IPS-20b (cell line): ENCODE results near the gene MTRF1L.

Experiments used
- H3K27ac ChIP-seq: one replicate; pipeline ENCODE4 v1.5.1; 2013; ENCODE audit warnings: low read length
- H3K27me3 ChIP-seq: 2 replicates; pipeline ENCODE4 v1.6.1; 2013; ENCODE audit warnings: mild to moderate bottlenecking, low read length, inconsistent platforms; ENCODE audit not compliant: insufficient read depth
- H3K36me3 ChIP-seq: 2 replicates; pipeline ENCODE4 v1.6.1; 2013; ENCODE audit warnings: low read depth, mild to moderate bottlenecking, inconsistent platforms, low read length, moderate library complexity; ENCODE audit not compliant: insufficient read depth
- H3K4me1 ChIP-seq: 2 replicates; pipeline ENCODE4 v1.6.1; 2013; ENCODE audit warnings: mild to moderate bottlenecking, control low read depth, inconsistent platforms, low read length, moderate library complexity; ENCODE audit not compliant: insufficient read depth
- H3K4me3 ChIP-seq: 2 replicates; pipeline ENCODE4 v1.5.1; 2013; ENCODE audit warnings: mild to moderate bottlenecking, low read length, inconsistent platforms
- H3K9ac ChIP-seq: 2 replicates; pipeline ENCODE4 v1.6.1; 2013; ENCODE audit warnings: low read depth, mild to moderate bottlenecking, inconsistent platforms, low read length, moderate library complexity
- H3K9me3 ChIP-seq: 2 replicates; pipeline ENCODE4 v1.6.1; 2013; ENCODE audit warnings: mild to moderate bottlenecking, low read depth, low read length, inconsistent platforms; ENCODE audit not compliant: insufficient read depth

MTRF1L gene

DNA sequence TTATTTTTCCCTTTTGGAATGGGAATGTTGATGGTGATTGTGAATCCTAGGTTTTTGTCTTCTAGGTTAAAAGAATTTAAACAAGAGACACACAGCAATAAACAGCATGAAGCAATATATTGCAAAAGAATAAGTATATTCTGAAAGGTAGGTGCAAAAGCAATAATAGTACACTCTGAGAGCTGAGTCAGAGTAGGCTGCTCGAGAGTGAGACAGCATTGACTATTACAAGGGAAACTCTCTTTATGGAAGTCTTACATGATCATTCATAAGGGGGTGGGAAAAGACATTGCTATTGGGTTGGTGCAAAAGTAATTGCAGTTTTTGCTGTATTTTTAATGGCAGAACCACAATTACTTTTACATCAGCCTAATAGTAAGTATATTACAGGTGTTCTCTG, 44.7 kb downstream of the MTRF1L start:
- Histone ChIP-seq H3K4me3 (no peak overlapping the region), H3K36me3 (no peaks in the 10 kb centered on the region), H3K9ac (no peak overlapping the region), H3K27ac (no peak overlapping the region), H3K9me3 (no peaks in the 10 kb centered on the region), H3K27me3 (no peaks in the 10 kb centered on the region), H3K4me1 (peaks cover 3% of the 10 kb centered on the region; the same call in 1 of the 2 replicates)

DNA sequence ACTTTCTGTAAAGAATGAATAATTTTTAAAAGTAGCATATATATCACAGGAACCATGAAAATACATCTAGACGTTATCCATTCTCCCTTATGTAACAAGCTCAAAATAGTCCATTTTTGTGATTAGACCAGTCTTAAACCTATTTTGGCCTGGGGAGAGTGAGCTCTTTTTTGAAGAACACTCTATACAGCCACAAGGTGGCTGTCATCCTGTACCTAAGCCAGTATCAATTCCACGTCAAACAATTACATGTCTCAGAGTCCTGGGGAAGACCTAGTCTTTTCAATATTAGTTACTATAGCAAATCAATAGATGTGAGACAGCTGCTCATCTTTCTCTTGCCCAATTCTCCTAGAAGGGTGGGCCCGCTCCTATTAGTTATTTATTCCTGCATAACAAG, 48.1 kb downstream of the MTRF1L start:
- Histone ChIP-seq H3K27ac (no peak overlapping the region), H3K36me3 (no peaks in the 10 kb centered on the region), H3K9ac (no peak overlapping the region), H3K4me1 (peaks cover 12% of the 10 kb centered on the region), H3K4me3 (no peak overlapping the region), H3K9me3 (no peaks in the 10 kb centered on the region), H3K27me3 (no peaks in the 10 kb centered on the region)

DNA sequence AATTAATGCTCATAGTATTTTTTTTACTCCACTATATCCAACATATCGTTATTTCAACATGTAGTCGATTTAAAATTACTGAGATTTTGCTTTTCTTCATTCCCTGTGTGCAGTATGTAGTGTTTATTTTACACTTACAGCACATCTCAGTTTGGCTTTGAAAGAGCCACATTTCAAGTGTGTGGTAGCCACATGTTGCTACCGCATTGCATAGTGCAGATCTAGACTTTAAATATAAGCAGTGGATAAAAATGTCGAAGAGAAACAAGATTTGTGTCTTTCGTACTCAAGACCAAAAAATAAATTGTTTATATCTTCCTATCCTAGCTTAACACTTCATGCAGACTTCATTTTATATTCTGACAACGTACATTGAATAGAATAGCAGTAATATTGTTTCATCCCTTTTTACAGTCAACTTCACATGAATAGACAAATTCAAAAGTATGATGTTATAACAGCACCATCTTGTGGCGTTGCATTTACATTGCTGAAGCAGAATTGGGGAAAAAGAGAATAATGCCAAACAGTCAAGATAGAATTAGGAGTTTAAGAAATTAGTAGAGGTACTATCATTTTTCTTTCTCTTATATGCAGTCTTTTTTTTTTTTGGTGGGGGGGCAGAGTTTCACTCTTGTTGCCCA, 49.5 kb downstream of the MTRF1L start:
- Histone ChIP-seq H3K4me1 (peaks cover 12% of the 10 kb centered on the region), H3K4me3 (no peak overlapping the region), H3K27me3 (no peaks in the 10 kb centered on the region), H3K9me3 (no peaks in the 10 kb centered on the region), H3K36me3 (no peaks in the 10 kb centered on the region), H3K27ac (no peak overlapping the region), H3K9ac (no peak overlapping the region)

- no peaks in the 10 kb centered on the region for H3K36me3 ChIP-seq
- H3K4me1 ChIP-seq = peaks cover 13% of the 10 kb centered on the region
- H3K27me3 ChIP-seq = no peaks in the 10 kb centered on the region
- H3K27ac ChIP-seq = no peak overlapping the region
- no peaks in the 10 kb centered on the region for H3K9me3 ChIP-seq
- H3K4me3 ChIP-seq = peak overlapping the region; percentile 11; the same call in 1 of the 2 replicates
- H3K9ac ChIP-seq = no peak overlapping the region
These were observed 50.5 kb downstream of the MTRF1L start for GRCh38 chr6:152952045-152952444.

- H3K27ac ChIP-seq = no peak overlapping the region
- peaks cover 17% of the 10 kb centered on the region for H3K4me1 ChIP-seq
- no peaks in the 10 kb centered on the region for H3K36me3 ChIP-seq
- no peaks in the 10 kb centered on the region for H3K27me3 ChIP-seq
- no peaks in the 10 kb centered on the region for H3K9me3 ChIP-seq
- no peak overlapping the region for H3K4me3 ChIP-seq
- no peak overlapping the region for H3K9ac ChIP-seq
These were observed 52.3 kb downstream of the MTRF1L start for GRCh38 chr6:152950240-152950639.

- Histone ChIP-seq H3K27me3 (no peaks in the 10 kb centered on the region), H3K4me3 (no peak overlapping the region), H3K36me3 (no peaks in the 10 kb centered on the region), H3K4me1 (peaks cover 17% of the 10 kb centered on the region), H3K9me3 (no peaks in the 10 kb centered on the region), H3K9ac (no peak overlapping the region), H3K27ac (no peak overlapping the region)
These were observed 54.2 kb downstream of the MTRF1L start for GRCh38 chr6:152948150-152948768.

- peaks cover 9% of the 10 kb centered on the region for H3K4me1 ChIP-seq
- H3K9ac ChIP-seq = no peak overlapping the region
- no peak overlapping the region for H3K4me3 ChIP-seq
- H3K9me3 ChIP-seq = no peaks in the 10 kb centered on the region
- H3K27ac ChIP-seq = no peak overlapping the region
- H3K27me3 ChIP-seq = no peaks in the 10 kb centered on the region
- H3K36me3 ChIP-seq = no peaks in the 10 kb centered on the region
These were observed 55.5 kb downstream of the MTRF1L start for GRCh38 chr6:152946995-152947394.

DNA sequence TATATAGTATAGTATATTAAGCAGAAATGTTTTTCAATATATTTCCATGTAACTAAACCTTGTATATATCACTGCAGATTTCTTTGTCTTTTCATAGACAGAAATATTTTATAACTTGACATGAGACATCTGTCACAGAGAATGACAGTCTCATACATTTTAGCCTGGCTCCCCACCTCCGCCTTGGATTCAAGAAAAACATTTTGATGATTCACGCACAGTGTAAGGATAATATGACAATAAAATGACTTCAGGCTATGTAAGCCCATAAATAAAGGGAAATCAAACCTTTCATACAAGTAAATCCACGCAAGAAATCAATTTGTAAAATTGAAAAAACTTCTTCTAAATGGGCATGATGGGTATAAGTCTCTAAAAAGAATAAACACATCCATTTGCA, 56.0 kb downstream of the MTRF1L start:
- Histone ChIP-seq H3K36me3 (no peaks in the 10 kb centered on the region), H3K27ac (no peak overlapping the region), H3K9me3 (no peaks in the 10 kb centered on the region), H3K4me1 (peaks cover 5% of the 10 kb centered on the region; the same call in 1 of the 2 replicates), H3K27me3 (no peaks in the 10 kb centered on the region), H3K4me3 (no peak overlapping the region), H3K9ac (no peak overlapping the region)

- Histone ChIP-seq H3K9ac (no peak overlapping the region), H3K27me3 (no peaks in the 10 kb centered on the region), H3K4me3 (no peak overlapping the region), H3K27ac (no peak overlapping the region), H3K4me1 (peaks cover 5% of the 10 kb centered on the region; the same call in 1 of the 2 replicates), H3K36me3 (no peaks in the 10 kb centered on the region), H3K9me3 (no peaks in the 10 kb centered on the region)
These were observed 59.1 kb downstream of the MTRF1L start for GRCh38 chr6:152943260-152943897.

DNA sequence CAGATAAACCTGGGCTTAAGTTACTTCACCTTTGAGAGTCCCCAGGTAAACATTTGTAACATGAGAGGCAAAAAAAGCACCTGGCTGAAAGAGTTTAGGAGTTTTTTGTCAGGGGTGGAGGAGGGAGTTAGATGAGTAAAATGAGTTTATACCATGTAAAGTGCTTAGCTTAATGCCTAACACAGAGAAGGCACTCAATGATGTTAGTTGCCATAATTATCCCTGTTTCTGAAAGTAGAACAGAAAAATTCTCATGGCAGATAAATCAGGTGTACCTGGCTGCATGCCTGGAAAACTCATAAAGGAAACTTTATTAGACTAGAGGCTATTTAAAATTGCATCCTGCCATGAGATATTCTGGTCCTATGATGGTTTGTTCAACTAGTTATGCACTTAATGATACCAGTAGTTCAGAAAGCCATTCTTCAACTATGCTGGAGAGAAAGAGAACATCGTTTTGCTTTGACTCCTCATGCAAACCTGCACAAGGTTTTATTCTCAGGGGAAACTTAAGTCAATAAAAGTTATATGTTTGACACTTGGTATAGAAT, 60.1 kb downstream of the MTRF1L start:
- Histone ChIP-seq H3K9ac (no peak overlapping the region), H3K36me3 (no peaks in the 10 kb centered on the region), H3K4me1 (peaks cover 5% of the 10 kb centered on the region; the same call in 1 of the 2 replicates), H3K4me3 (no peak overlapping the region), H3K27me3 (no peaks in the 10 kb centered on the region), H3K27ac (no peak overlapping the region), H3K9me3 (no peaks in the 10 kb centered on the region)

- Histone ChIP-seq H3K36me3 (no peaks in the 10 kb centered on the region), H3K9me3 (no peaks in the 10 kb centered on the region), H3K27me3 (no peaks in the 10 kb centered on the region), H3K4me1 (peaks cover 2% of the 10 kb centered on the region; the same call in 1 of the 2 replicates), H3K27ac (no peak overlapping the region), H3K4me3 (no peak overlapping the region), H3K9ac (no peak overlapping the region)
These were observed 60.8 kb downstream of the MTRF1L start for GRCh38 chr6:152941746-152942145.
